Dermis blood vessel endothelial cell (primary cell): Measurements from ENCODE around the gene NPIPB9. TPM values are rescaled to one million over a fixed set of nuclear protein-coding genes. Genes with fewer than 3 reads are reported as not detected.

Source experiments
- total RNA-seq: library from RNA; depleted of rRNA; stranded (reverse); fragments of >200 nt; gene quantifications from 2 replicates; pipeline ENCODE4 v1.2.3, GENCODE V29; 2014

NPIPB9 gene
- total RNA-seq, 1 donor from 2014 or later = 4.9 TPM

Other genes starting within 250 kb of the NPIPB9 start
- gene IL27, start 245.0 kb upstream of the NPIPB9 start, total RNA-seq = not detected in 2 replicates
- gene NUPR1, start 212.8 kb upstream of the NPIPB9 start, total RNA-seq = 3.8 and 4.9 TPM in 2 replicates
- 8.7 and 10.0 TPM in 2 replicates for gene SGF29, start 197.9 kb upstream of the NPIPB9 start, total RNA-seq
- 0.14 TPM in 1 of 2 replicates, not detected in the other for gene SULT1A2, start 154.7 kb upstream of the NPIPB9 start, total RNA-seq
- gene SULT1A1, start 141.7 kb upstream of the NPIPB9 start, total RNA-seq = 1.2 and 4.4 TPM in 2 replicates
- 0.17 TPM in 1 of 2 replicates, not detected in the other for gene NPIPB8, start 113.7 kb upstream of the NPIPB9 start, total RNA-seq
- 147 and 213 TPM in 2 replicates for gene EIF3C, start 40.3 kb upstream of the NPIPB9 start, total RNA-seq
- 33.5 and 74.3 TPM in 2 replicates for gene ATXN2L, start 71.2 kb downstream of the NPIPB9 start, total RNA-seq
- gene TUFM, start 94.6 kb downstream of the NPIPB9 start, total RNA-seq = 127 and 181 TPM in 2 replicates
- 9.4 and 13.0 TPM in 2 replicates for gene SH2B1, start 112.1 kb downstream of the NPIPB9 start, total RNA-seq
- not detected in 2 replicates for gene ATP2A1, start 126.7 kb downstream of the NPIPB9 start, total RNA-seq
- 61.1 and 74.8 TPM in 2 replicates for gene RABEP2, start 173.5 kb downstream of the NPIPB9 start, total RNA-seq
- gene CD19, start 180.2 kb downstream of the NPIPB9 start, total RNA-seq = not detected in 2 replicates
- gene NFATC2IP, start 199.2 kb downstream of the NPIPB9 start, total RNA-seq = 26.8 and 30.0 TPM in 2 replicates
- 33.4 and 49.7 TPM in 2 replicates for gene SPNS1, start 223.0 kb downstream of the NPIPB9 start, total RNA-seq
- 0.68 and 1.2 TPM in 2 replicates for gene LAT, start 233.3 kb downstream of the NPIPB9 start, total RNA-seq